GM11168 (cell line): ENCODE measurements around the gene SNCA.

Source experiments
- in situ Hi-C: fragments of 300-500 bp; cut with MboI; formaldehyde crosslinking; loops from one replicate; pipeline ENCODE4 v1.12.0; 2022; ENCODE audit warnings: low sequenced_read_pairs; ENCODE audit not compliant: unreplicated experiment

SNCA gene

GRCh38 chr4:89759426-89759825 is 77.5 kb downstream of the SNCA start:
- in situ Hi-C loops = no loop called here

GRCh38 chr4:89757154-89757719 is 79.7 kb downstream of the SNCA start:
- in situ Hi-C loops = no loop called here

- in situ Hi-C loops = no loop called here
Measured at GRCh38 chr4:89755220-89755619, 81.7 kb downstream of the SNCA start.

DNA sequence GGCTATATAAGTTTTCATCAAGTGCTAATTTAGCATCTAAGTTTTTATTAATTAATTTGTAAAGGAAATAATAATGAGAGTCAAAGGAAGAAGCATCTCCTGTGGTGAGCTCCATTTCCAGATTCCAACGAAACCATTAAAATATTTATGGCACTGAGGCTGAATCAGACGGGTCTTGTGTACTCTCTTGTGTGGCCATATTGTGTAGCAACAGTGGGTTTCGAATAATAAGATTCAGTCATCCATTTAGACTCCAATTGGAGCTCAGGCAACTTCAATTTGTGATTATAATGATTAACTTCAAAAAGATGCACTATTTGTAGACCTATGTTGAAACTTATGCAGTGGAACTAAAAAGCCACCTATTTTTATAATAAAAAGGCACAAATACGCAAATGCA is 82.4 kb downstream of the SNCA start:
- in situ Hi-C loops = no loop called here

- in situ Hi-C loops = no loop called here
Measured at GRCh38 chr4:89753601-89754066, 83.3 kb downstream of the SNCA start.

GRCh38 chr4:89752932-89753598 is 83.9 kb downstream of the SNCA start:
- in situ Hi-C loops = no loop called here

GRCh38 chr4:89751416-89751815 is 85.5 kb downstream of the SNCA start:
- in situ Hi-C loops = no loop called here

- in situ Hi-C loops = no loop called here
Measured at GRCh38 chr4:89746377-89746776, 90.6 kb downstream of the SNCA start.

GRCh38 chr4:89745708-89746107 is 91.3 kb downstream of the SNCA start:
- in situ Hi-C loops = no loop called here

DNA sequence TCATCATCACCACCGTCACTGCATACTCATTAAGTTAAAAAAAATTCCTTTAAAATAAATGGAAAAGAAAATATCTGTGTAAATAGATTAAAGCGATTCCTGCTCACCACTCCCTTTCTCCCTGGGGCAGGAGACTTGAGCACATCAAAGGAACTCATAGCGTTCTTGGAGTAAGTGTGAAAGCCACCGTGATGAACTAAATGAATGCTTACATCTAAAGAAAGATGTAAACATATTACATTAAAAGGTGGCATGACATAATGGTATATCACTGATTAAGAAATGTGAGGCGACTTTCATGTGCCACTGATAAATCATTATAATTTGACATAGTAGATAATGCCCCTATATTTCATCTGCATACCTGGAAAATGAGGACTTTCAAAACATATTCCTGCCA is 92.0 kb downstream of the SNCA start:
- in situ Hi-C loops = no loop called here

- in situ Hi-C loops = no loop called here
Measured at GRCh38 chr4:89741768-89742167, 95.2 kb downstream of the SNCA start.

DNA sequence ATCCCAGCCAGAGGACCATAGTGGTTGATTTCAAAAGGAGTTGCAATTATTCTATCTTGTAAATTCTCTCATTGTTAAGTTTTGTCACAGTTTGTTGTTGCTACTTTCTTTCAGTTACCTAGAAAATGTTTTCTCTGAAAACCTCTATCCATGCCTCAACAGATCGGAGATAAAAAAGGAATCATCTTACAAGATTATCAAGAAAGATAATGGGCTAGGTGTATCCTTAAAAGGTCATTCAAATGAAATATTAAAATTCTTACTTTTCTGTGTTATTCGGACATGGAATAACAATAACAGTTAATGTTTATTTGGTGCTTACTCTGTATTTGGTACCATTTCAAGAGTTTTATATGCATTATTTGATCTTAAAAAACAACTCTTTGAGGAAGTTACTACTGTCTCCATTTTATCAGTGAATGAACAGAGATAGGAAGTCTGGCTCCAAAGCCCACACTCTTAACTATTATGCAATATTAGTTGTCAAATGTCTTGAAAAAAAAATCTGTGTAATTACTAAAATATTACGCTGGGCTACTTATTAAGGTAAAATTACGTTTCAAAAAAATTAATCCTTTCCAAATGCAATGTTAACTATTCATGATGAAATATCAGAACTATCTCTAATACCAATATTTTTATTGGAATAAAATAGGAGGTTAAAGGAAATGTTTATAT is 97.5 kb downstream of the SNCA start:
- in situ Hi-C loops = no loop called here

DNA sequence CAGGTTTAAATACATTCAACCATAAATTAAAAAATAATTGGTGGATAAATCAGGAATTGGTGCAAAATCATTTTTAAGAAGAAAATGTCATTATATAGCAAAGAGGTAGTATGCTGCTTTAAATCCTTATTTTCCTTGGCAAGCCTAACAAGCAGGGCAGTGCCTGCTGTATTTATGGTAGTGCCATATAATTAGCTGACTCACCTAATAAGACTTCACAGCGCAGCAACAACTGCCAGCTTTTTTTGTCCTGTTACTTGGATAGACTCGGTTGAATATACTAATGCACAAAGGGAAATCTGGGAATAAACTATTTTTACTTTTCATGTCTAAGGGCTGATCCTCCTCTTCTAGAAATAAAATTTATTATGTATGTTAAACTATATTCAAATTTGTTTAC is 99.1 kb downstream of the SNCA start:
- in situ Hi-C loops = no loop called here

DNA sequence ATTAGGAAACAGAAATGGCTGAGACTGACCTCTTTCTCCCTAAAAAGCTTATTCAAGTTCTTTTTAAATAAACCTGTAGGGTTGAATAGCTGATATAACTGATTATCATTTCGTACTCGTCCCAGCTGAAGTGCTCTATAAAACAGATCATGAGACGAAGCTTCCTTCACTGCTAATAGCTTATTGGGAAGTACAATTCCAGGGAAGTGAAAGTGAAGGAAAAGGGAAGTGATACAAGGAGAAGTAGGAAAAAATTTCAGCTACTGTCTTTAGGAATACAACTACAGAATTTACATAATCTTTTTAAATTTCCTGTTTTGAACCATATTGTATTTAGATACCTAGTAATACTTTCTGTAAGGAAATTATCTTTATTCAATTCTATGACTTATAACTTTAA is 103.0 kb downstream of the SNCA start:
- in situ Hi-C loops = no loop called here

- in situ Hi-C loops = no loop called here
Measured at GRCh38 chr4:89727238-89727637, 109.7 kb downstream of the SNCA start.

DNA sequence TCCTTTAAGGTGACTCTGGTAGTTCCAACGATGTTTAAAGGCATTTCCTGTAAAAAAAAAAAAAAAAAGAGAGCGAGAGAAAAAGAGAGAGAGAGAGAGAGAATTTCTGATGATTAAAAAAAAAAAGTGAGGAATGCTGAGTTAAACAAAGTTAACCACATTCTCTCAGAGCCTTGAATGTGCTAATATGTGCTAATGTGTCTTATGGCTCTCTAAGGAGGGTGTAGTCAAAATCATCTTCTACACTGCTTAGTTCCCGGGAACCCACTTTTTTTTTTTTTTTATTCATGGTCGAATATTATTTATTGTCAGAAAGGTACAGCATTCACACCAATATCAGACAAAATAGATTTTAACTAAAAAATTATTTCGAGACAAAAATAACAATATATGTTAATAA is 111.7 kb downstream of the SNCA start:
- in situ Hi-C loops = no loop called here

- in situ Hi-C loops = no loop called here
Measured at GRCh38 chr4:89724716-89725115, 112.2 kb downstream of the SNCA start.

GRCh38 chr4:89723096-89723495 is 113.9 kb downstream of the SNCA start:
- in situ Hi-C loops = no loop called here

DNA sequence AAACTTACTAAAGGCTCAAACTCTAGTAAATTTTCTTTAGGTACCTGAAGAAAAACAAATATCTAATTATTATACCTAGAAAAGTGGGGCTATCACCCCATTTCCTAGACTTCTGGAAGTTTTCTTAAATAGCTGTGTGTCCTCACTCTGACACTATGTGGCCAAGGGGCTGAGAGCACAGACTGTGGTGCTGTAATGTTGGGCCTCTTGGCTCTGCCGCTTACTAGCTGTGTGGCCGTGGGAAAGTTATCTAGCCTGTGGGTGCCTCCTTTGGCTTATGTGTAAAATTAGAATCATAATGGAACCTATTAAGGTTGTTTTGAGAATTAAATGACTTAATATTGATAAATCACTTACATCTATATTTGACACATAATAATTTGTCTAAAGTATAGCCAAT is 114.4 kb downstream of the SNCA start:
- in situ Hi-C loops = no loop called here

GRCh38 chr4:89720981-89721380 is 116.0 kb downstream of the SNCA start:
- in situ Hi-C loops = no loop called here

- in situ Hi-C loops = no loop called here
Measured at GRCh38 chr4:89719536-89720090, 117.3 kb downstream of the SNCA start.
